GM21381 (cell line): ENCODE results near the gene HIF1A.
"Not testable (repeated sequence)": the region's sequence is repeated elsewhere in the genome, so short reads cannot be mapped to it uniquely, and the experiment has no call there.

Experiments used
- ATAC-seq: cut with Tn5 transposase; IDR thresholded peaks from one replicate; pipeline ENCODE4 v1.9.1; 2021; ENCODE audit warnings: mild to moderate bottlenecking, moderate library complexity; ENCODE audit not compliant: unreplicated experiment

Gene HIF1A

GRCh38 chr14:61706096-61706690 is 10.9 kb downstream of the HIF1A start:
- ATAC-seq, result no peak

GRCh38 chr14:61707774-61708173 is 12.5 kb downstream of the HIF1A start:
- ATAC-seq, result not testable (repeated sequence)

DNA sequence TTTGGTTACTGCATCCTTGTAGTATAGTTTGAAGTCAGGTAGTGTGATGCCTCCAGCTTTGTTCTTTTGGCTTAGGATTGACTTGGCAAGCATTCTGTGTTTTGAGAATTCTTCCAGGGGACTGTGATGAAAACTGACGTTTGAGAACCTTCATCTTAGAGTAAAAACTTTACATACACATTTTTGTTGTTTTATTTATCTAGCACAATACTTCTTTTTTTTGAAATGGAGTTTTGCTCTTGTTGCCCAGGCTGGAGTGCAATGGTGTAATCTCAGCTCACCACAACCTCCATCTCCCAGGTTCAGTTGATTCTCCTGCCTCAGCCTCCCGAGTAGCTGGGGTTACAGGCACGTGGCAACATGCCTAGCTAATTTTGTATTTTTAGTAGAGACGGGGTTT is 13.4 kb downstream of the HIF1A start:
- not testable (repeated sequence) for ATAC-seq

GRCh38 chr14:61710853-61711817 is 15.8 kb downstream of the HIF1A start:
- peak; percentile 38 for ATAC-seq

DNA sequence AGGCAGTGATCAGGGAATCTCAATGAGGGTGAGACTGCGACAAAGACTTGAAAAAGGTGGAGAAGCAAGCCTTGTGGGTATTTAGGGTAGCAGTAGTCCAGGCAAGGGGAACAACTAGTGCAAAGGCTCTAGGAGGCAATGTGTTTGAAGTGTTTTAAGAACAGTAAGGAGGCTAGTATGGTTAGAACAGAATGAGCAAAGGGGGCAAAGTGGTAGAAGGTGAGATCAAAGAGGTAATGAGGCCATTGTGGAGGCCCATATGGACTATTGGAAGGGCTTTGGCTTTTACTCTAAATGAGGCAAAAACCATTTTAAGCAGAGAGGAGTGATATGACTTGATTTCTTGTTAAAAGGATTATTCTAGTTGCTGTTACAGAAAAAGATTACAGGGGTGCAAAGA is 16.8 kb downstream of the HIF1A start:
- ATAC-seq, result no peak

GRCh38 chr14:61713724-61714437 is 18.6 kb downstream of the HIF1A start:
- no peak for ATAC-seq

DNA sequence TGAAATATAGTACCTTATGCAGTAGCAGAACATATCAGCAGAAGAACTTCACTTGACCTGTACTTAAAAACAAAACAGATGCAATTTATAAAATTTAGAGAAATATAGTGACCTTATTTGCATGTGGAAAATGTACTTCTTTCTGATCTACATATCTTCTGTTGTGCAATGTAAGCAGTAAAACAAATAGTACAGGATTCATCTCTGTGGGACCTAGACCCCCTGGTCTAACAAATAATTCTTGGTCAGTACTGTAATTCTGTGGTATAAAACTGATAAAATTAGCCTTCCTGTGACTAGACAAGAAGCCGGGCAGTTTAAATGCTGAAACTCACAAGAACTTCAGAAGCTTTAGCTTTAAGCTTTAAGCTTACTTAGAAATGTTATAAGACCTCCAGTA is 21.6 kb downstream of the HIF1A start:
- no peak for ATAC-seq

DNA sequence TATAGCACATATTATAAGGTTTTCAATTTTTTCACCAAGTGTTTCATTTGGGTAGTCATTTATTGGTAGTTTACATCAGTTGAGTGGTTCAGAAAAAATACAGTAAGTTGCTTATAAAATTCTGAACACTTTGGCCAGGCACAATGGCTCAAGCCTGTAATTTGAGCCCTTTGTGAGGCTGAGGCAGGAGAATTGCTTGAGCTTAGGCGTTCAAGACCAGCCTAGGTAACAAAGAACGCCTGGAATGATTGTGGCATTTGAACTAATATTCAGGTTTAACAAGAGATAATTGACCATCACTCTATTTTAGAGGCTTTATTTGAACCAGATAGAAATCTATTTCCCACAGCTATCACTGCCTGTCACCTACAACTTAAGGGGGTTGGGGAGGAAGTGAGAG is 22.7 kb downstream of the HIF1A start:
- ATAC-seq, result no peak

GRCh38 chr14:61719344-61720293 is 24.3 kb downstream of the HIF1A start:
- no peak for ATAC-seq

GRCh38 chr14:61720294-61720661 is 25.0 kb downstream of the HIF1A start:
- no peak for ATAC-seq

- ATAC-seq, result no peak
Measured at GRCh38 chr14:61720741-61721140, 25.4 kb downstream of the HIF1A start.

DNA sequence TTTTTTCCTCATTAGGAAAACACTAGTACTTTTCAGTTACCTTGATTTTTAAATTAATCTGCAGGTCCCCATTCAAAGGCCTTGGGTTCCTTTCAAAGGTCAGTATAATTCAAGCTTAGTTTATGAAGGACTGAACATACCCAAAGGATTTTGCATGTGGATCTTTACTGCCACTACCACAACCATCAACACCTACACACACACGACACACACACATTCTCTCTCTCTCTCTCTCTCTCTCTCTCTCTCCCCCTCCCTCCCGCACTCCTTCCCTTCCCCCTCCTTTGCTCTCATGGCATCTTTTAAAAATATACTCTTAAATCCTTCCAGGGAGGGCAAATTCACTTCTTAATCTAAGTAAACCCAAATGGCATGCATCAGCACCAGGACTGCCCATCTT is 28.8 kb downstream of the HIF1A start:
- no peak for ATAC-seq

- ATAC-seq, result no peak
Measured at GRCh38 chr14:61726778-61727658, 31.7 kb downstream of the HIF1A start.

GRCh38 chr14:61730756-61731373 is 35.6 kb downstream of the HIF1A start:
- no peak for ATAC-seq

- ATAC-seq, result no peak
Measured at GRCh38 chr14:61733972-61734371, 38.7 kb downstream of the HIF1A start.

DNA sequence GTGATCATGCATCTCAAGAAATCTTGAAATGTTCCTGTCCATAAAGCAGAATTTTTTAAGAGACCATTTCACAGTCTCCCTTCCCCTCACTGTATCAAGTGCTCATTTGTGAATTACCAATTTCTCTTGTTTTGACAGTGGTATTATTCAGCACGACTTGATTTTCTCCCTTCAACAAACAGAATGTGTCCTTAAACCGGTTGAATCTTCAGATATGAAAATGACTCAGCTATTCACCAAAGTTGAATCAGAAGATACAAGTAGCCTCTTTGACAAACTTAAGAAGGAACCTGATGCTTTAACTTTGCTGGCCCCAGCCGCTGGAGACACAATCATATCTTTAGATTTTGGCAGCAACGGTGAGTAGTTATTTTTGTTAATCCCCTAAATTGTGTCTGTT is 41.4 kb downstream of the HIF1A start:
- no peak for ATAC-seq

- no peak for ATAC-seq
Measured at GRCh38 chr14:61737915-61738314, 42.6 kb downstream of the HIF1A start.

GRCh38 chr14:61739133-61739532 is 43.8 kb downstream of the HIF1A start:
- no peak for ATAC-seq

GRCh38 chr14:61742371-61742770 is 47.1 kb downstream of the HIF1A start:
- ATAC-seq, result no peak
